Dermis microvascular lymphatic vessel endothelial cell (primary cell): ENCODE results near the gene U2AF1. TPM values are rescaled to one million over a fixed set of nuclear protein-coding genes. Genes with fewer than 3 reads are reported as not detected.
A peak's percentile ranks its signal among the peaks of the same experiment; 100 is the strongest.
"Not testable (repeated sequence)": the region's sequence is repeated elsewhere in the genome, so short reads cannot be mapped to it uniquely, and the experiment has no call there.

ENCODE experiments used
- DNase-seq, 2 donors: peaks; one replicate each; pipeline versions ENCODE4 v3.0.0 to v3.0.0-alpha.2; 2010; ENCODE audit warnings: low read depth in 2 of 2
- total RNA-seq: library from RNA; depleted of rRNA; stranded (reverse); fragments of >200 nt; gene quantifications from 2 replicates; pipeline ENCODE4 v1.2.1, GENCODE V29; 2014

Gene U2AF1, protein sequence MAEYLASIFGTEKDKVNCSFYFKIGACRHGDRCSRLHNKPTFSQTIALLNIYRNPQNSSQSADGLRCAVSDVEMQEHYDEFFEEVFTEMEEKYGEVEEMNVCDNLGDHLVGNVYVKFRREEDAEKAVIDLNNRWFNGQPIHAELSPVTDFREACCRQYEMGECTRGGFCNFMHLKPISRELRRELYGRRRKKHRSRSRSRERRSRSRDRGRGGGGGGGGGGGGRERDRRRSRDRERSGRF
- total RNA-seq: 22.0 and 23.1 TPM in 2 replicates

GRCh38 chr21:43106965-43107793 lies at the start of gene U2AF1:
U2AF1 (minus strand) TSS chr21:43107570; CDS start chr21:43107494, 76 bp downstream.
- peak in 1 of 2 donors; percentile 7 for DNase-seq

DNA sequence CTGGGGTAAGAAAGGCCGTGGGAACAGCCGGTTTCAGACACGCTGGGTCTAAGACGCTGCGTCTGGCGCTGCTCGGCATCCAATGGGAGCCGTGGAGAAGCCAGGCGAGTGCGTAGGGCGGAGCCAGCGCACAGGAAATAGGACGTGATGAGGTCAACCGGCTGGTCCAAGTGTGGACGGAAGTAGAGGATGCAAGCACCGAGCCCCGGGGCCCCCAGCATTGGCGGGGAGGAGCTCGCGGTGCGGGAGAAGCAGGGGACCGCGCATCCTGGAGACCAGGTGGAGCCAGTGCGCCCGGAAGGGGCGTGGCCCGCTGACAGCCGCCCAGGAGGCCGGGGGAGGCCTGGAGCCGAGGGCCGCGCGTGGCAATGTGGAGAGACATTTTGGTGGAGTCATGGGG lies 46.2 kb upstream of the U2AF1 start:
- not testable (repeated sequence) for DNase-seq

DNA sequence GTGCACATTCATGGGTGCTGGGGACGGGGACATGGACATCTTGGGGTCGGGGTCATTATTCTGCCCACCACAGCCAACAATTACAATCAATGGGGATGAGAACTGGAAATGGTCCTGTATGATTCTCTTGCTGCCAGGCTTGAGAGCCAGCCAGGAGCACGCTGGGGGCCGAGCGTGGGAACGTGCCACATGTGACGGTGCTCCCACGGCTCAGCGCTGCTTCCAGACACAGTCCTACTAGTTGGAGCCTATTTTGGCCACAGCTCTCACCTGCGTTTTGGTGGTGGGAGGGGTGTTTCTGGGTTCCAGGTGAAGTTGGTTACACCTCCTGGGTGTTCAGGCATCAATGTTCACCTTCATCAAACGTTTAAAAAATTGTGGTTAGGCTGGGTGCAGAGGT lies 42.0 kb upstream of the U2AF1 start:
- DNase-seq: not testable (repeated sequence)

DNA sequence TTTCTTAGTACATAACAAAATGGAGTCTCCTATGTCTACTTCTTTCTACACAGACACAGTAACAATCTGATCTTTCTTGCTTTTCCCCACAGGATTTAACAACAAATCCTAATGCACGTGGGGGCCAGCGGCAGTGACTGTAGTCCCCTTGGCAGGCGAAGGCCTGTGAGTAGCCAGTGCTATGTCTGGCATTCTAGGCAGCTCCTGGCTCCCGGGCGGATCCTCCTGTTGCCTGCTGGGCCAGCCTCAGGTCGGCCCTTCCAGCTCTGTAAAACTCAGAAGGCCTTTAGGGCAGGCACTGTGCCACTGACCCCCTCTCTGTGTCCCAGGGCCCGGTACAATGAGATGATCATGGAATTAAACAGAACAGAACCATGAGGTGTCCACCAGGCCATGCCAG lies 40.6 kb upstream of the U2AF1 start:
- not testable (repeated sequence) for DNase-seq

DNA sequence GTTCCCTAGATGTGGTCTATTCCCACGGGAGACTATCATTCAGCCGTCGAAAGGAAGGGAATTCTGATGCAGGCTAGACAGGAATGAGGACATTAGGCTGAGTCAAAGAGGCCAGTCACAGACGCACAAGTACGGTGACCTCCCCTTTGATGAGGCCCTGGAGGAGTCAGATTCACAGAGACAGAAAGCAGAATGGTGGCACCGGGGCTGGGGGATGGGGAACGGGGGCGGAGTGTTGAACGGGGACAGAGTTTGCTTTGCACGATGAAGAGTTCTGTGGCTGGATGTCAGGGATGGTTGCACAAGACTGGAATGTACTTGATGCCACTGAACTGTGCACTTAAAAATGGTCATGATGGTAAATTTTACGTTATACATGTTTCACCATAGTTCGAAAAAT lies 39.3 kb upstream of the U2AF1 start:
- DNase-seq: not testable (repeated sequence)

DNA sequence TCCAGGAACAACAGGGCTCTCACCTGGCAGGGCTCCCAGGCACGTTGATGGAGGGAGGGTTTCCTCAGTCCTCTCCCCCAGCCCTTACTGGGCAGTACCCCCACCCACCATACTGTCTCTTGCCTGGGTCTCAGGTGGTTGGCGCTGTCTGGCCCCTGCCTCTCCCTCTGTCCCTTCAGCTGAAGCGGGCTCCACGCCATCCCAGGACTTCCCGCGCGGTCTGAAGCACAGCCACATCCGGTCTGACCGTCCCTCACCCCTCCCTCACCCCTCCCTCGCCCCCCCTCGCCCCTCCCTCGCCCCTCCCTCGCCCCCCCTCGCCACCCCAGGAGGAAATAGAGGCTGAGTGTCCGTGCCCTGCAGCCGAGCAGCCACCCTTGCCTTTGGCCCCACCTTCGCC lies 34.0 kb upstream of the U2AF1 start:
- not testable (repeated sequence) for DNase-seq

GRCh38 chr21:43138944-43139343 lies 31.6 kb upstream of the U2AF1 start:
- not testable (repeated sequence) for DNase-seq

DNA sequence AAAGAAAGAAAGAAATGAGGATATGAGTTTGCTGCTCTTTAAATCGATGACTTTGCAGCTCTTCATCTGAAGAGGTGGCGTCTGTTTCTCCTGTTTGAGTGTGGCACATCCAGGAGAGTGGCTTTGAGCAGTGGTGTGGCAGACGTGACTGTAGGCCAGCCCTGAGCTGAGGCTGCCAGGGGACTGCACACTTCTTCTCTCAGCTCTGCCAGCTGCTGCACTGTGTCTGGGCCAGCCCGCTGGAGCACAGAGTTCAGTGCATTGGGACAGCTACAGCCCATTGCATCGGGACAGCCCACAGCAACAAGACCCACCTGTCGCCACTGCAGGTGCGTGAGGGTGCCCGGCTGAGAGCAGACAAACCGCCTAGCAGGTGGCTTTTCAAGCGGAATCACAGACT lies 27.1 kb upstream of the U2AF1 start:
- not testable (repeated sequence) for DNase-seq

- DNase-seq: not testable (repeated sequence)
These were observed 22.7 kb upstream of the U2AF1 start for GRCh38 chr21:43130094-43130493.

DNA sequence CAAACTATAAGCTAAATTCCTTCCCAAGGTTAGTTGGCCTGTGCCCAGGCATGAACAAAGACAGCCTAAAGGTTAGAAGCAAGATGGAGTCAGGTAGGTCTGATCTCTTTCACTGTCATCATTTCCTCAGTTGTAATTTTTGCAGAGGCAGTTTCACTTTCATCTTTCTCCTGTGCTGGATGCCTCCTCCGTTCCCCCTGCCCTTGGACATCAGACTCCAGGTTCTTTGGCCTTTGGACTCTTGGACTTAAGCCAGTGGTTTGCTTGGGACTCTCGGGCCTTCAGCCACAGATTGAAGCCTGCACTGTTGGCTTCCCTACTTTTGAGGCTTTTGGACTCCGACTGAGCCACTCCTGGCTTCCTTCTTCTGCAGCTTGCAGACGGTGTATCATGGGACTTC lies 8.6 kb upstream of the U2AF1 start:
- DNase-seq: not testable (repeated sequence)

- DNase-seq: not testable (repeated sequence)
These were observed 7.1 kb upstream of the U2AF1 start for GRCh38 chr21:43114483-43114882.

DNA sequence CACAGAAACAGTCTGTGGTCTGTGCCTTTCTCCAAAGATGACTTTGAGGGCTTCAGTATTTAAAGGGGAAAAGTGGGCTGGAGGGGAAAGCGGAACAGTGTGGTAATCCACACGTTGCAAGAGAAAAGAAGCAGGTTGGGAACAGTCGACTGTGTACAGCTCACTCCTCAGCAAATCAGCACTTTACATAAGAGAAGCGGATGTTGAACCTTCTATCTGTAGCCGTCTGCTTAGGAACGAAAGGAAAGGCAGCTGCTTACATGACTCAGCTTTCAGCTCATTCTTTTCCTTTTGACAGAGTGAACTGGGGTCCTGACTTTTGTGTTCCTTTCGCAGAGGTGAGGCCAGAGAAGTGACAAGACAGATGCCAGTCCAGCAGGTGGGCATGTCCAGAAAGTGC lies 1.6 kb upstream of the U2AF1 start:
- DNase-seq: not testable (repeated sequence)

- not testable (repeated sequence) for DNase-seq
These were observed 807 bp upstream of the U2AF1 start for GRCh38 chr21:43108177-43108576.

- DNase-seq: not testable (repeated sequence)
These were observed 396 bp upstream of the U2AF1 start for GRCh38 chr21:43107794-43108137.

GRCh38 chr21:43104642-43105041 lies 2.7 kb downstream of the U2AF1 start:
- DNase-seq: not testable (repeated sequence)

DNA sequence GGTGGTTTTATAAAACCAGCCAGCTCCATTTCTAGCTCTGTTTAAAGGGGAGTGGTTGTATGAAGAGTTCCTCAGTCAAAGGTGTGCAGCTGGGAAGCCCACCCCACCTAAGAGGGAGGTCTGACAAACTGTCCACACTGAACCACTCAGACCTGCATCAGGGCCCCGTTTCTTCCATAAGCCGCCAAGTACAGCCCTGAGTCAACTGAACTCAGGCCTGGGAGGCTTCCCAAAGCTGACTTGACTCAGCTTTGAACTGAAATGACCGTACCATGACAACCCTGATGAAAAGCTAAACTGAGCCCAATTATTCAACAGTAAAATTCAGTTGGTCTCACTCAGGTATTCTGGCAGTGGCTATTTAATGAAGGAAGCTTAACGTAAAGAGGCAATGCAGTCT lies 5.1 kb downstream of the U2AF1 start:
- not testable (repeated sequence) for DNase-seq

- DNase-seq: not testable (repeated sequence)
These were observed 5.7 kb downstream of the U2AF1 start for GRCh38 chr21:43101676-43102075.

- DNase-seq: not testable (repeated sequence)
These were observed 6.4 kb downstream of the U2AF1 start for GRCh38 chr21:43101000-43101399.

GRCh38 chr21:43091979-43092614 lies 15.3 kb downstream of the U2AF1 start:
- not testable (repeated sequence) for DNase-seq

- not testable (repeated sequence) for DNase-seq
These were observed 16.4 kb downstream of the U2AF1 start for GRCh38 chr21:43090947-43091346.

DNA sequence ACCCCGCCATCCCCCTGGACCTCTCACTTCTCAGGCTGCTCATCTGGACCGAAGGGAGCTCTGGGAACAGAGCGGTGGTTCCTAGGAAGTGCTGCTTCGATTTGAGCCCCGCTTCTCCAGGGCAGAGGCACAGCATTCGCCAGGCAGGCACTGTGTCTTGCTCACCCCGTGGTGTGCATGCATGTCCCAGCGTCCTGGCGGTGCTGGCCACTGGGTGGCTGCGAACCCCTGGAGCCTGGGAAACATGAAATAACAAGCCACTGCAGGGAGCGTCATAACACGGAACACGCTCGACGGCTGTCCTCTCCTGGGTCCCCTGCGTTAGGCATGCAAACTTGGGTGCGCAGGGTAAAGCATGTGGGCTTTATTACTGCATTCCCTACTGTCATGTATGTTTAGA lies 17.9 kb downstream of the U2AF1 start:
- DNase-seq: not testable (repeated sequence)

- DNase-seq: not testable (repeated sequence)
These were observed 24.6 kb downstream of the U2AF1 start for GRCh38 chr21:43082587-43083300.
